Activated naive CD4-positive, alpha-beta T cell treated with anti-CD3 and anti-CD28 coated beads for 36 hours (primary cell): ENCODE results near the gene RTN4R. TPM values are rescaled to one million over a fixed set of nuclear protein-coding genes. Genes with fewer than 3 reads are reported as not detected.
"Not testable (repeated sequence)": the region's sequence is repeated elsewhere in the genome, so short reads cannot be mapped to it uniquely, and the experiment has no call there.

Source experiments
- CTCF ChIA-PET: fragments of 350-600 bp; sonication (Branson Sonifier 250); formaldehyde crosslinking; loops from one replicate; lab custom pipeline; 2021; ENCODE audit warnings: antibody characterized with exemption; lab: Charles Lee
- DNase-seq: peaks from one replicate; pipeline ENCODE4 v3.0.0-alpha.2; 2020
- H3K27ac Mint-ChIP-seq: one replicate; pipeline ENCODE4 v1.8.0; 2021; ENCODE audit warnings: mild to moderate bottlenecking, mixed read lengths
- H3K27me3 Mint-ChIP-seq: one replicate; pipeline ENCODE4 v1.8.0; 2021; ENCODE audit warnings: low read depth, mixed read lengths
- H3K36me3 Mint-ChIP-seq: one replicate; pipeline ENCODE4 v1.8.0; 2021; ENCODE audit warnings: low read depth, mixed read lengths
- H3K4me1 Mint-ChIP-seq: one replicate; pipeline ENCODE4 v1.8.0; 2021; ENCODE audit warnings: low read depth, mixed read lengths
- H3K4me3 Mint-ChIP-seq: one replicate; pipeline ENCODE4 v1.8.0; 2021; ENCODE audit warnings: mild to moderate bottlenecking, moderate library complexity, mixed read lengths
- H3K9me3 Mint-ChIP-seq: one replicate; pipeline ENCODE4 v1.8.0; 2021; ENCODE audit warnings: mixed read lengths
- intact Hi-C: fragments of 100-400 bp; cut with micrococcal nuclease; formaldehyde crosslinking; loops from one replicate; pipeline ENCODE4 v1.15.1; 2023
- total RNA-seq, 2 experiments: library from RNA; stranded (reverse); gene quantifications; one replicate each; pipeline ENCODE4 v1.2.3, GENCODE V29; 2021

RTN4R gene
- total RNA-seq, 2 experiments from 2014 or later: 2.1 to 2.5 TPM

- H3K36me3 Mint-ChIP-seq, H3K27me3 Mint-ChIP-seq, H3K27ac Mint-ChIP-seq, H3K4me3 Mint-ChIP-seq, intact Hi-C loops, DNase-seq, H3K9me3 Mint-ChIP-seq, CTCF ChIA-PET, H3K4me1 Mint-ChIP-seq: not testable (repeated sequence)
Observed at GRCh38 chr22:20281473-20281872, 13.4 kb upstream of the RTN4R start.

DNA sequence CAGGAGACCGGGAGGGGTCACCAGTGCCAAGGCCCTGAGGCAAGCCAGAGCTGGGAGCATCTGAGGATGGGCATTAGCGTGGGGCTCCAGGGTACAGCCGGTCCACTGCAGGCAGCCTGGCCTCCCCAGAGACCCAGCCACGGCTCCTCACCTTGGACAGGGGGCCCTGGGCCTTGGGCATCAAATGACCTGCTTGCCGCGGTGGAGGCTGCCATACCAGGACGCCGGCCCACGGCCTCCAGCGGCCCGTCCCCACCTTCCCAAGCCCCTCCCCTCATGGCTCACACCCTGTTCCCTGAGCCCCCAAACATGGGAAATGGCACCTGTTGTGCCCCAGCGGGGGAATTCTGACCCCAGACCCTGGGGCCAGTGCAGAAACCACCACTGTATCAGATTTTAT lies 12.7 kb upstream of the RTN4R start:
- no peaks in the 10 kb centered on the region for H3K36me3 Mint-ChIP-seq
- no peak overlapping the region for H3K4me3 Mint-ChIP-seq
- no peak for DNase-seq
- H3K27ac Mint-ChIP-seq: no peak overlapping the region
- H3K27me3 Mint-ChIP-seq: no peaks in the 10 kb centered on the region
- CTCF ChIA-PET: no interaction called here
- no peaks in the 10 kb centered on the region for H3K4me1 Mint-ChIP-seq
- no peaks in the 10 kb centered on the region for H3K9me3 Mint-ChIP-seq
- intact Hi-C loops: no loop called here

DNA sequence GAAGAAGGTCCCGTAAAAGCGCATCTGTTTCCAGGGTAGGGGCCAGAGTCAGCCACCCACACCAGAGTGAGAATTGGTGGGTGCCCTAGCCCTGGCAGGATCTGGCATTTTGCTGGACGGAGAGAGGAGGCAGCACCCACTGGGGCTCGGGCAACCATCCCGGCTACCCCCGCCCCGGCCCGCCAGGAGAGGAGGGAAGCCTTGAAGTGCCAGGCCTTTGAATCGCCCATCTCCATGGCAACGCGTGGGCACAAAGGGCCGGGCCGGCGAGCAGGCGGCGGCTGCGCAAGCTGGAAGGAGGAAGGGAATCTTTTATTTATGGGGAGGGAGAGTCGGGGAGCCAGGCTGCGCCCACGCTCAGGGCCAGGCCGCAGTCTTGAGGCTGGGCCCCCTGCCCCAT lies 12.0 kb upstream of the RTN4R start:
- CTCF ChIA-PET, H3K27me3 Mint-ChIP-seq: not testable (repeated sequence)

DNA sequence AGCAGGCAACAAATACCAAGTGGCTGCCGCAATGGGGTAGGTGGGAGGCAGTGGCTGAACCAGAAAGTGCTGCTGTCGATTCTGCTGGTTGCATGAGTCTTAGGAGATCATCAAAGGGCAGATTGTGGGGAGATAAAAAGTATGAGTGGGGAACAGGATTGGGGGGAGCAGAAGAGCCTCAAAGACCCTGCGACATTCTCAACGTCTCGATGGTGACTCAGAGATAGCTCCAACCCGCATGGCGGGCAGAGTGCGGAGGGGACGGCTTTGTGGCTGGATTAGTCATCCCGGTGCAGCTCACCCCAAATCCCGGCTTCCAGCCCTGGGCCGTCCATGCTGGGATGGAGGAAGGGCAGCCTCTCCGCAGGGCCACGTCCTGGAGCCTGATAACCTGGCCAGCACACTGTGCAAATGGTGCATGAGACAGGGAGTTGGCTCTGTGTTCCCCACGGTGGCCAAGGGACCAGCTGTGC lies 11.6 kb upstream of the RTN4R start:
- intact Hi-C loops: no loop called here
- H3K36me3 Mint-ChIP-seq: no peaks in the 10 kb centered on the region
- CTCF ChIA-PET: no interaction called here
- no peaks in the 10 kb centered on the region for H3K4me1 Mint-ChIP-seq
- no peaks in the 10 kb centered on the region for H3K27me3 Mint-ChIP-seq
- DNase-seq: no peak
- H3K4me3 Mint-ChIP-seq: no peak overlapping the region
- H3K27ac Mint-ChIP-seq: no peak overlapping the region
- no peaks in the 10 kb centered on the region for H3K9me3 Mint-ChIP-seq

More for the DNA sequence above, 12.0 kb upstream of the RTN4R start:
- H3K27ac Mint-ChIP-seq, DNase-seq, intact Hi-C loops, H3K4me3 Mint-ChIP-seq, H3K4me1 Mint-ChIP-seq, H3K9me3 Mint-ChIP-seq, H3K36me3 Mint-ChIP-seq: not testable (repeated sequence)

DNA sequence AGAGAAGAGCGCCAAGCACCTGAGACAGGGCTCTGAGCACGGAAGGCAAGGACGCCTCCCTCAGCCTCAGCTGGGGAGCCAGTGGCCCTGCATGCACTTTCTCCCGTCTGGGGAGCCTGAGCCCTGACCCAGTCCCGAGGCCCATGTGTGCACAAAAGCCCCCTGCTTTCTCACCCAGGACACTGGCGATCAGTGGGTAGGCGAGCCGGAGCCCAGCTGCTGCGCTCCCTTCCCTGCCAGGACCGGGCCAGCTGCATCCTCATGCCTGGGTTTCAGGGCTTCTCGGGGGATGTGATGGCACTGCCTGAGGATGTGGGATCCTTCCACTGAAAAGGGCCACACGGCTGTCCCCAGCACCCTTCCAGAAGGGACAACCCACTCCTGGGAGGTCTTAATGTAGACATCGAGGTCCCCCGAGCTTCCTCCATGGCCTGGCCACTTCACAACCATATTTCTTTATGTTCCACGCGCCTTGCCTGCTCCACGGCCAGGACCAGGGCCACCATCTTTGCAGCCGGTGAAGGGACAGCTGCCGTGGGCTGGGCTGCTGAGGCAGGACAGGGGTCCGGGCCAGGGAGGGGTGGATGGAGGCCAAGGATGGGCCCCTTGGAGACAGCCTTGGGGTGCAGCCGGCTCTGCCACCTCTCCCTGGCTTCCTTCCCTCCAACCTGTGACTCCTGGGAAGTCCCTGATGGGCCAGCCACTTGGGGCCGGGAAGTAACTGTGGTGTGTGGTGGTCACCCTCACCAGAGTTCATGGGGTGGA lies 10.8 kb upstream of the RTN4R start:
- H3K9me3 Mint-ChIP-seq, H3K27ac Mint-ChIP-seq, DNase-seq, intact Hi-C loops, H3K4me1 Mint-ChIP-seq, H3K27me3 Mint-ChIP-seq, CTCF ChIA-PET, H3K36me3 Mint-ChIP-seq, H3K4me3 Mint-ChIP-seq: not testable (repeated sequence)

- DNase-seq, H3K27me3 Mint-ChIP-seq, CTCF ChIA-PET, H3K27ac Mint-ChIP-seq, H3K9me3 Mint-ChIP-seq, H3K4me3 Mint-ChIP-seq, H3K4me1 Mint-ChIP-seq, H3K36me3 Mint-ChIP-seq, intact Hi-C loops: not testable (repeated sequence)
Observed at GRCh38 chr22:20277936-20278635, 10.0 kb upstream of the RTN4R start.

- CTCF ChIA-PET: no interaction called here
- H3K36me3 Mint-ChIP-seq: no peaks in the 10 kb centered on the region
Observed at GRCh38 chr22:20276468-20276867, 8.3 kb upstream of the RTN4R start.

DNA sequence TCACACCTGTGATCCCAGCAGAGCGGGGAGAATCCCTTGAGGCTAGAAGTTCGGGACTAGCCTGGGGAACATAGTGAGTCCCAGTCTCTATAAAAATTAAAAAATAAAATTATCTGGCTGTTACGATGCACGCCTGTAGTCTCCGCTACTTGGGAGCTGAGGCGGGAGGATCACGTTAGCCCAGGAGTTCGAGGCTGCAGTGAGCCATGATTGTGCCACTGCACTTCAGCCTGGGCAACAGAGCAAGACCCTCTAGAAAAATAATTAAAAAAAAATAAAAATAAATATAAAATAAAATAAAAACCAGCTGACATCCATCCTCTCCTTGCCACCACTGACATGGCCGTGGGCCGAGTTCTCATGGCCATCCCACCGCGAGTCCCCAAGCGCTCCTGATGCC lies 7.7 kb upstream of the RTN4R start:
- intact Hi-C loops: no loop called here
- no peaks in the 10 kb centered on the region for H3K36me3 Mint-ChIP-seq
- CTCF ChIA-PET: no interaction called here
- H3K9me3 Mint-ChIP-seq: no peaks in the 10 kb centered on the region
- H3K27ac Mint-ChIP-seq: no peak overlapping the region
- no peaks in the 10 kb centered on the region for H3K4me1 Mint-ChIP-seq
- no peak overlapping the region for H3K4me3 Mint-ChIP-seq
- no peaks in the 10 kb centered on the region for H3K27me3 Mint-ChIP-seq
- DNase-seq: no peak

More at GRCh38 chr22:20276468-20276867, 8.3 kb upstream of the RTN4R start:
- Mint-ChIP-seq H3K27me3 (no peaks in the 10 kb centered on the region), H3K4me3 (no peak overlapping the region), H3K9me3 (no peaks in the 10 kb centered on the region), H3K27ac (no peak overlapping the region), H3K4me1 (no peaks in the 10 kb centered on the region)
- DNase-seq: no peak
- intact Hi-C loops: no loop called here

GRCh38 chr22:20275325-20275724 lies 7.2 kb upstream of the RTN4R start:
- DNase-seq, H3K27me3 Mint-ChIP-seq, H3K36me3 Mint-ChIP-seq, H3K4me3 Mint-ChIP-seq, H3K9me3 Mint-ChIP-seq, H3K27ac Mint-ChIP-seq, intact Hi-C loops, CTCF ChIA-PET, H3K4me1 Mint-ChIP-seq: not testable (repeated sequence)

DNA sequence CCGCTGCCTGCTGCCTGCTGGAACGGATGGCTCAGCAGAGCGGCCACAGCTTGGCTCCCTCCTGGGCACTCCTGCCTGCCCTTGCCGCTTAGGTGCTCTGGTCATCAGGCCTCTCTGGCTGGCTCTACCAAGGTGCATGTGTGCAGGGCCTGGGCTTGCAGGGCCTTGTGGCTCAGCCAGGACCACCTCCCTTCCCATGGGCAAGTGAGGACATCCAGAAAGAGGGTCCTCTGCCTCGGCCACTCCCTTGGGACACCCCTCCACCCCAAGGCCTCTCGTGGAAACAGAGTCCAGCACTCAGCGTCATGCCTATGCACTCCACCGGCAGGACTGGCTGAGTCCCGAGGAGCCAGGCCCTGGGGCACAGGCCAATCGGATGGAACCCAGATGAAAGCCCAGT lies 6.3 kb upstream of the RTN4R start:
- H3K9me3 Mint-ChIP-seq, CTCF ChIA-PET, DNase-seq, H3K27me3 Mint-ChIP-seq, H3K4me1 Mint-ChIP-seq, H3K4me3 Mint-ChIP-seq, H3K36me3 Mint-ChIP-seq, H3K27ac Mint-ChIP-seq, intact Hi-C loops: not testable (repeated sequence)

DNA sequence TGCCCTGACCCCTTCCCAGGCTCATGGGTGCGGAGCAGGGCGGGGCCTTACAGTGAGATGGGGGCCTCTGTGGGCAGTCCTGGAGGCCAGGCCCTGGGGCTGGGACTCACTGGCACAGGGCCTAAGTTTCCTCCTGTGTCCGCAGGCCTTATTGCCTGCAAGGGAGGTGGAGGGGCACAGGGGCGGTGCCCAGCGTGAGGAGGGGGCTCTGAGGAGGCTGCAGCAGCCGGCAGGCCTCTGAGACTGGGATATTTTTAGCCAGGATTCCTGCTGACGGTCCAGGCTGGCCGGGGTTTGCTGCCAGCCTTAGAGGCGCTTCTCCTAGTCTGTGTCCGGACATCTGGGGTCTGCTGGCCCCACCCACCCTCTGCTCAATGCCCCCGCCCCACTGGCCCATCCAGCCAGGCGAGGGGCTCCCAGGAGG lies 5.7 kb upstream of the RTN4R start:
- H3K36me3 Mint-ChIP-seq: no peaks in the 10 kb centered on the region
- no peaks in the 10 kb centered on the region for H3K27me3 Mint-ChIP-seq
- peaks cover under 1% of the 10 kb centered on the region for H3K4me1 Mint-ChIP-seq
- H3K4me3 Mint-ChIP-seq: no peak overlapping the region
- DNase-seq: no peak
- CTCF ChIA-PET: no interaction called here
- no peaks in the 10 kb centered on the region for H3K9me3 Mint-ChIP-seq
- intact Hi-C loops: no loop called here
- no peak overlapping the region for H3K27ac Mint-ChIP-seq

- intact Hi-C loops: no loop called here
- no peak for DNase-seq
- Mint-ChIP-seq H3K9me3 (no peaks in the 10 kb centered on the region), H3K27me3 (no peaks in the 10 kb centered on the region), H3K4me1 (peaks cover 2% of the 10 kb centered on the region), H3K36me3 (no peaks in the 10 kb centered on the region), H3K27ac (no peak overlapping the region), H3K4me3 (no peak overlapping the region)
- CTCF ChIA-PET: no interaction called here
Observed at GRCh38 chr22:20272700-20273099, 4.6 kb upstream of the RTN4R start.

DNA sequence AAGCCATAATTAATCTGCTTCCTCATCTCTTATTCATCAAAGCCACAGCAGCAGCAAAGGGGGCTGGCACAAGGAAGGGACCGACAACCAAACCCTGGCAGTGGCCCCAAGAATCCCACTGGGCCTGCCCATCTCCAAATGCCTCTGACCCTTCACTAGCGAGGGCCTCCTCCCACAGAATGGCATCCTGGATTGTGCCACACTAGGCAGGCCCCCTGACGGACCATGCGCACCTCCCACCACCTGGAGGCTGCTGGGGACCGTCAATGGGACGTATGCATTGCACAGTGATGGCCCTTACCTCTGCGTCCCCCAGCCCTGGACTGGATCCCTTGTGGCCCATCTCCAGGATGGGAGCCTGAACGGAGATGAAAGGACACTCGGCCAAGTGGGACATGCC lies 4.1 kb upstream of the RTN4R start:
- intact Hi-C loops: no loop called here
- H3K27ac Mint-ChIP-seq: no peak overlapping the region
- no peaks in the 10 kb centered on the region for H3K36me3 Mint-ChIP-seq
- no peak for DNase-seq
- no peak overlapping the region for H3K4me3 Mint-ChIP-seq
- H3K9me3 Mint-ChIP-seq: no peaks in the 10 kb centered on the region
- CTCF ChIA-PET: interaction anchor here (0.6 kb wide), 1 partner anchor 11 kb away, joined by 3 read pairs; no protein-coding TSS in a partner anchor
- H3K4me1 Mint-ChIP-seq: peaks cover 2% of the 10 kb centered on the region
- no peaks in the 10 kb centered on the region for H3K27me3 Mint-ChIP-seq
